GM21717 (cell line): ENCODE measurements around the gene SLC25A36.
"Not testable (repeated sequence)": the region's sequence is repeated elsewhere in the genome, so short reads cannot be mapped to it uniquely, and the experiment has no call there.

ENCODE experiments used
- ATAC-seq: cut with Tn5 transposase; IDR thresholded peaks from one replicate; pipeline ENCODE4 v1.9.1; 2021; ENCODE audit warnings: mild to moderate bottlenecking, moderate library complexity; ENCODE audit not compliant: unreplicated experiment

Gene SLC25A36

DNA sequence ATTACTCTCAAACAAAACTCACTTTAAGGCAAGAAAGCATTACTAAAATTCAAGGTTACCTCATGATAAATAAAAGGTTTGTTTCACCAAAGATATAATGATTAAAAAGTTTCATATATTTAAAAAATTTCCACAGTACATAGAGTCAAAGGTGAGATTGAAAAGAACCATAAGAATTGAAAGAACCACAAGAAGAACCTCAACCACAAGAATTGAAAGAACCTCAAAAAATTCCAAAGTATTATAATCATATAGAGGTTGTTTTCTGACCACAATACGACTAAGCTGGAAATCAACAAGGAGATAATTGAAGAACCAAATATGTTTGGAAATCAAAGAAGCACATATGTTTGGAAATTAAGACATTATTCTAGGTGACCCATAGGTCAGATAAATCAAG lies 52.7 kb downstream of the SLC25A36 start:
- no peak for ATAC-seq

GRCh38 chr3:140994861-140995260 lies 53.2 kb downstream of the SLC25A36 start:
- not testable (repeated sequence) for ATAC-seq

GRCh38 chr3:140995881-140996280 lies 54.2 kb downstream of the SLC25A36 start:
- ATAC-seq = no peak

- no peak for ATAC-seq
These were observed 58.5 kb downstream of the SLC25A36 start for GRCh38 chr3:141000027-141000663.

GRCh38 chr3:141000686-141001085 lies 59.0 kb downstream of the SLC25A36 start:
- no peak for ATAC-seq

- ATAC-seq = no peak
These were observed 64.7 kb downstream of the SLC25A36 start for GRCh38 chr3:141006344-141006743.

DNA sequence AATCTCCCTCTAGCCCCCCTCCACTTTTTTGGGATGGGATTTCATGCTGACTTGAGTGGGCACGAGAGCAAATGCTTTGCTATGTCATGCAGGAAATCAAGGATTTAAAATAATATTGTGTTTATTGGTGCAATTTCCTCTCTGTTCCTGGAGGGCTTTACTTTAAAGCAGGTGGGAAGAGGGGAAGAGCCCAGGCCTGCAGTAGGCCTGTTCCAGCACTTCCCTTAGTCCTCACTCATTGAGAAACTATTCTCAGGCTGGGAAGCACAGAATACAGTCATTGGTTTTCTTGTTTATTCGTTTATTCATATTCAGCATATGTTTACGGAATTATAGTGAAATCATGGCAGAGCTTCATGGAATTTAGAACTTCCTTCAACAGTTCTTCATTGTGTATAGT lies 67.9 kb downstream of the SLC25A36 start:
- ATAC-seq = no peak

GRCh38 chr3:141011232-141011996 lies 69.8 kb downstream of the SLC25A36 start:
- peak; percentile 73 for ATAC-seq

- ATAC-seq = no peak
These were observed 70.3 kb downstream of the SLC25A36 start for GRCh38 chr3:141011997-141012262.

DNA sequence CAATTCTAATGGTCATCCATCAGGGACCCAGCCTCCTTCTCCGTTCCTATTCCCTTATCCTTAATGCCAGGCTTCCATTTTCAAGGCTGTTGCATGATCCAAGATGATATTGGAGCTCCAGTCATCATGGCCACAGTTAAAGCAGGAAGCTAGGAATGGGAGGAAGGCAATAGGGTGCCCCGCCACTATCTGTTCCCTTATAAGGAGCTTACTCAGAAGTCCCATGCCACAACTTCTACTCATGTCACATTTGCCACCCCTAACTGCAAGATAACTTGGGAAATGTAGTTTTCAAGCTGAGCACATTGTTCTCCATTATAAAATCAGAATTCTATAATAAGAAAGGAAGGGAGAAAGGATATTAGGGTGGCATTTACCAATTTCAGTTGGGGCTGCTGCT lies 70.9 kb downstream of the SLC25A36 start:
- no peak for ATAC-seq

- ATAC-seq = no peak
These were observed 73.8 kb downstream of the SLC25A36 start for GRCh38 chr3:141015481-141015880.

- not testable (repeated sequence) for ATAC-seq
These were observed 76.0 kb downstream of the SLC25A36 start for GRCh38 chr3:141017366-141018322.

GRCh38 chr3:141019244-141019643 lies 77.6 kb downstream of the SLC25A36 start:
- no peak for ATAC-seq

DNA sequence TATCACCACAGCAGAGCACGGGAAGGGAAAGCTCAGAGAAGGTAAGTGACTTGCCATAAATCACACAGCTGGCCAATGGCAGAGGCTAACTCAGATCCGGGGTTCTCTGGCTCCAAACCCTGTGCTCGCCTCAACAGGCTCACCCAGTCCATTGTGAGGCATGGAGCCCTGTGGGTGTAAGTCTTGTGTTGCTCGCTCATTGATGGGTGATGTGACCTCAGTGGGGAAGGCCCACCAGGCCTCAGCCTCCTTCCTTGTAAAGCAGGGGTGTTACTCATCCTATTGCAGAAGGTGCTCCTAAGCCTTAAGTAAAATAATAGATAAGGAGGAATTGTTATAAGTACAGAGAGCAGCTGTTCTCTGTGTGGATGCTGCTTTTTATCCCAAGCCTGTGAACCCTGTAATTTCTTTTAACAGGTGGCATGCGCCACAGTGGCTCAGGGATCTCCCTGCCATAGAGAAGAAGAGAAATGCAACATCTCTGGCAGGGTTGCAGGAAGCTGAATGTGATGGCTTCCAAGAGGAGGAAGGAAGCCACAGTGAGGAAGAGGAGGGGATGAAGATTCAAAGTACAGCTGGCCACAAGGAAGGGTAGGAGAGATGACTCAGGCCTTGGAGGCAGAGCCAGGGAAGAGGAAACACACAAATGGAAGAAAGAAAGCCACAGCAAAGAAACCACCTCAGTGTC lies 78.7 kb downstream of the SLC25A36 start:
- ATAC-seq = no peak

DNA sequence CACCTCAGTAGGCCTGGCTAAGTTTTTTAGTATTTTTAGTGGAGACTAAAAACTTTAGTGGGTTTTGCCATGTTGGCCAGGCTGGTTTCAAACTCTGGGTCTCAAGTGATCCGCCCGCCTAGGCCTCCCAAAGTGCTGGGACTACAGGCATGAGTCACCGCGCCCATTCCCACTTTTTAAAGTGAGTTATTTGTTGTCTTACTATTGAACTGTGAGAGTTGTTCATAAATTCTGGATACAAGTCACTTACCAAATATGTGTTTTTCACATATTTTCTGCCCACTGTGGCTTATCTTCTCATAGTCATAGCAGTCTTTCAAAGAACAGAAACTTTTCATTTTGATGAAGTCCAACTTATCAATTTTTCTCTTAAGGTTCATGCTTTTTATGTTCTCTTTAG lies 79.6 kb downstream of the SLC25A36 start:
- ATAC-seq = no peak
